Natural killer cell (primary cell): ENCODE data around the gene GUCY1A2. TPM values are rescaled to one million over a fixed set of nuclear protein-coding genes. Genes with fewer than 3 reads are reported as not detected.

Experiments used
- ATAC-seq, 3 donors: fragments of 150-1000 bp in 2 of 3; fragments of 200-7000 bp in 1 of 3; cut with Tn5 transposase; 1 replicate in 1 of 3; 2 replicates in 2 of 3; pipeline ENCODE4 v1.10.0; 2021; ENCODE audit warnings: mild to moderate bottlenecking in 2 of 3, moderate library complexity in 2 of 3
- DNase-seq, 2 donors: peaks; one replicate each; pipeline versions ENCODE4 v3.0.0 to v3.0.0-alpha.2; 2013 to 2021; ENCODE audit warnings: mixed read lengths in 1 of 2
- H3K27ac ChIP-seq: one replicate; pipeline ENCODE4 v1.5.1; 2013; ENCODE audit warnings: mild to moderate bottlenecking, low read length
- H3K27me3 ChIP-seq: one replicate; pipeline ENCODE4 v1.6.1; 2013; ENCODE audit warnings: low read length; ENCODE audit not compliant: control insufficient read depth, insufficient read depth
- H3K36me3 ChIP-seq: one replicate; pipeline ENCODE4 v1.6.1; 2013; ENCODE audit warnings: low read length; ENCODE audit not compliant: control insufficient read depth, insufficient read depth
- H3K4me1 ChIP-seq: one replicate; pipeline ENCODE4 v1.6.1; 2013; ENCODE audit warnings: low read length; ENCODE audit not compliant: control insufficient read depth, insufficient read depth
- H3K4me3 ChIP-seq: one replicate; pipeline ENCODE4 v1.5.1; 2013; ENCODE audit warnings: low read length
- H3K9me3 ChIP-seq: one replicate; pipeline ENCODE4 v1.6.1; 2013; ENCODE audit warnings: low read length; ENCODE audit not compliant: control insufficient read depth, insufficient read depth
- H3K27ac Mint-ChIP-seq, 2 donors: one replicate each; pipeline ENCODE4 v1.8.0; 2022; ENCODE audit warnings: mild to moderate bottlenecking in 2 of 2, mixed read lengths in 2 of 2, moderate library complexity in 1 of 2
- H3K27me3 Mint-ChIP-seq, 2 donors: one replicate each; pipeline ENCODE4 v1.8.0; 2022; ENCODE audit warnings: low read depth in 2 of 2, mixed read lengths in 2 of 2
- H3K36me3 Mint-ChIP-seq: one replicate; pipeline ENCODE4 v1.8.0; 2022; ENCODE audit warnings: mixed read lengths
- H3K4me1 Mint-ChIP-seq, 2 donors: one replicate each; pipeline ENCODE4 v1.8.0; 2022; ENCODE audit warnings: mixed read lengths in 2 of 2
- H3K4me3 Mint-ChIP-seq: one replicate; pipeline ENCODE4 v1.8.0; 2022; ENCODE audit warnings: mild to moderate bottlenecking, moderate library complexity, mixed read lengths
- H3K9me3 Mint-ChIP-seq, 2 donors: one replicate each; pipeline ENCODE4 v1.8.0; 2022; ENCODE audit warnings: mixed read lengths in 2 of 2
- WGBS: methylation state at CpG from one replicate; pipeline ENCODE4 v1.1.7; 2013; ENCODE audit warnings: missing lambda C conversion rate; ENCODE audit not compliant: insufficient coverage; 5-methylcytosine and 5-hydroxymethylcytosine counted together
- intact Hi-C: fragments of 100-400 bp; cut with micrococcal nuclease; formaldehyde crosslinking; loops from one replicate; pipeline ENCODE4 v1.14.2; 2022
- total RNA-seq, 4 donors: library from RNA; stranded (reverse); fragments of 120-200 nt in 1 of 4; gene quantifications; one replicate each; pipeline versions ENCODE4 v1.2.3 to v1.2.4, GENCODE V29; 2013 to 2022
- TF ChIP-seq, protein P1 (sequence below): fragments of 200-600 bp; IDR thresholded peaks from one replicate; pipeline ENCODE4 v1.8.0; 2022; ENCODE audit warnings: antibody characterized with exemption

The GUCY1A2 gene
- total RNA-seq, 3 donors from 2014 or later (not counting 1 experiment from before 2014, with no cell fraction given): 0.15 TPM; not detected in 2

DNA sequence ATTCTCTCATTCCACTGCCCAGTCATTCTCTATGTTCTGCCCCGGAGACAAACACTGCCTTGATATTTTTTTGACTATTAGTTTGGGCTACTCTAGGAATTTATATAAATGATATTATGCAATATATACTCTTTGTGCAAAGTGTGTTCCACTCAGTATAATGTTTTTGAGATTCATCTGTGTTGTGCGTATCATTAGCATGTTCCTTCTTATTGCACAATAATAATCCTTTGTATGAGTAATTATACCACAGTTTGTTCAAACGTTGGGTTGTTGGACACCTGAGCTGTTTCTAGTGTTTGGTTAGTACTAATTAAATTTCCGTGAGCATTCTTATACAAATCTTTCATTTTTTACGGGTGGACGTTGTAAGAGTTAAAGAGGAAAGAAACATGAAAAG is 390.6 kb downstream of the GUCY1A2 start:
- Histone ChIP-seq H3K27ac (no peak overlapping the region), H3K4me3 (no peak overlapping the region), H3K27me3 (no peaks in the 10 kb centered on the region), H3K9me3 (no peaks in the 10 kb centered on the region), H3K4me1 (no peaks in the 10 kb centered on the region), H3K36me3 (no peaks in the 10 kb centered on the region)
- Mint-ChIP-seq H3K36me3 (no peaks in the 10 kb centered on the region), H3K4me1 (no peaks in the 10 kb centered on the region), H3K9me3 (peaks cover 11 to 41% of the 10 kb centered on the region in 2 donors), H3K27me3 (no peaks in the 10 kb centered on the region), H3K4me3 (no peak overlapping the region), H3K27ac (no peak overlapping the region)
- WGBS: 90% methylated on average over 5 of the region's 6 CpGs
- ATAC-seq: no peak
- TF ChIP-seq, protein P1, sequence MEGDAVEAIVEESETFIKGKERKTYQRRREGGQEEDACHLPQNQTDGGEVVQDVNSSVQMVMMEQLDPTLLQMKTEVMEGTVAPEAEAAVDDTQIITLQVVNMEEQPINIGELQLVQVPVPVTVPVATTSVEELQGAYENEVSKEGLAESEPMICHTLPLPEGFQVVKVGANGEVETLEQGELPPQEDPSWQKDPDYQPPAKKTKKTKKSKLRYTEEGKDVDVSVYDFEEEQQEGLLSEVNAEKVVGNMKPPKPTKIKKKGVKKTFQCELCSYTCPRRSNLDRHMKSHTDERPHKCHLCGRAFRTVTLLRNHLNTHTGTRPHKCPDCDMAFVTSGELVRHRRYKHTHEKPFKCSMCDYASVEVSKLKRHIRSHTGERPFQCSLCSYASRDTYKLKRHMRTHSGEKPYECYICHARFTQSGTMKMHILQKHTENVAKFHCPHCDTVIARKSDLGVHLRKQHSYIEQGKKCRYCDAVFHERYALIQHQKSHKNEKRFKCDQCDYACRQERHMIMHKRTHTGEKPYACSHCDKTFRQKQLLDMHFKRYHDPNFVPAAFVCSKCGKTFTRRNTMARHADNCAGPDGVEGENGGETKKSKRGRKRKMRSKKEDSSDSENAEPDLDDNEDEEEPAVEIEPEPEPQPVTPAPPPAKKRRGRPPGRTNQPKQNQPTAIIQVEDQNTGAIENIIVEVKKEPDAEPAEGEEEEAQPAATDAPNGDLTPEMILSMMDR: no peak
- no peak for DNase-seq
- intact Hi-C loops: no loop called here

DNA sequence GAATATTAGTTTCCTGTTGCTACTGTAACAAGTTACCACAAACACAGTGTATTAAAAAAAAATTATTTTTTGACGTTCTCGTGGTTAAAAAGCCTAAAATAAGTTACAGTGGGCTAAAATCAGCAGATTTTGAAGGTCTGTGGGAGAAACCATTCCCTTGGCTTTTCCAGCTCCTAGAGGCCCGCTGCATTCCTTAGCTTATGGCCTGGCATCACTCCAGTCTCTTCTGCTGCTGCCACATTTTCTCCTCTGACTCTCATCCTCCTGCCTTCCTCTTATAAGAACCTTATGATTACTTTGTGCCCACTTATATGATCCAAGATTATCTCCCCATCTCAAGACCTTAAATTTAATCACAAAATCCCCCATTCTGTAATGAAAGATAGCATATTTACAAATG is 392.7 kb downstream of the GUCY1A2 start:
- H3K4me1 Mint-ChIP-seq: no peaks in the 10 kb centered on the region
- intact Hi-C loops: no loop called here
- WGBS: 56% methylated on average over 3 of the region's 3 CpGs
- DNase-seq: no peak
- no peak overlapping the region for H3K4me3 ChIP-seq
- no peak for ATAC-seq
- no peak overlapping the region for H3K27ac Mint-ChIP-seq
- no peak overlapping the region for H3K27ac ChIP-seq
- H3K9me3 Mint-ChIP-seq: peaks cover 17 to 35% of the 10 kb centered on the region in 2 donors
- no peaks in the 10 kb centered on the region for H3K27me3 Mint-ChIP-seq
- H3K27me3 ChIP-seq: no peaks in the 10 kb centered on the region
- no peaks in the 10 kb centered on the region for H3K4me1 ChIP-seq
- no peaks in the 10 kb centered on the region for H3K36me3 ChIP-seq
- no peaks in the 10 kb centered on the region for H3K9me3 ChIP-seq
- H3K36me3 Mint-ChIP-seq: no peaks in the 10 kb centered on the region
- H3K4me3 Mint-ChIP-seq: no peak overlapping the region
- TF ChIP-seq, protein P1: no peak

DNA sequence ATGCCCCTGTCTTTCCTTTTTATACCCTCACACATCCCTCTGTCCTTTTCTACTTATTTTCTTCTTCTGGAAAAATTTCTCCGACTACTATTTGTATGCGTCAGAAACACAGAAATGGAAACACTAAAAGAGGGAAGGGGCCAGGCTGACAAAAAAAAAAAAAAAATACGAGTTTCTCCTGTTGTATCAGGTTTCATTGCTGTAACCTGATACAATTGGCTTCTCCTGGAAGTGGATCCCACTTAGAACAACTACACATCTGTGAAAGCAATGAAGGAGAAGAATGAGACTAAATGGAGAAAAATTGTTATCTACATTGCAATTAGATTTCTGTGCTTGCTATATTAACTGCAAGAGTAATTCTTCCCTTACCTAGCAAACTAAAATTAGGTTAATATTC is 393.9 kb downstream of the GUCY1A2 start:
- no peaks in the 10 kb centered on the region for H3K4me1 Mint-ChIP-seq
- H3K36me3 Mint-ChIP-seq: no peaks in the 10 kb centered on the region
- intact Hi-C loops: no loop called here
- ATAC-seq (no peak), DNase-seq (no peak)
- peaks cover 16 to 36% of the 10 kb centered on the region in 2 donors for H3K9me3 Mint-ChIP-seq
- WGBS: 73% methylated on average over 3 of the region's 3 CpGs
- no peaks in the 10 kb centered on the region for H3K27me3 ChIP-seq
- H3K4me3 Mint-ChIP-seq: no peak overlapping the region
- no peaks in the 10 kb centered on the region for H3K9me3 ChIP-seq
- H3K27ac ChIP-seq: no peak overlapping the region
- no peaks in the 10 kb centered on the region for H3K36me3 ChIP-seq
- H3K4me3 ChIP-seq: no peak overlapping the region
- no peaks in the 10 kb centered on the region for H3K27me3 Mint-ChIP-seq
- H3K4me1 ChIP-seq: no peaks in the 10 kb centered on the region
- H3K27ac Mint-ChIP-seq: no peak overlapping the region
- TF ChIP-seq, protein P1: no peak
